SH-SY5Y (cell line): ENCODE results near the gene CRYBG3.

ENCODE experiments used
- GATA2 ChIP-seq: IDR thresholded peaks from 2 replicates; pipeline ENCODE4 v1.6.1; 2011; ENCODE audit warnings: mild to moderate bottlenecking, low read depth, low read length
- GATA3 ChIP-seq: IDR thresholded peaks from 2 replicates; pipeline ENCODE4 v1.6.1; 2011; ENCODE audit warnings: low read depth, mild to moderate bottlenecking, low read length, moderate library complexity

DNA sequence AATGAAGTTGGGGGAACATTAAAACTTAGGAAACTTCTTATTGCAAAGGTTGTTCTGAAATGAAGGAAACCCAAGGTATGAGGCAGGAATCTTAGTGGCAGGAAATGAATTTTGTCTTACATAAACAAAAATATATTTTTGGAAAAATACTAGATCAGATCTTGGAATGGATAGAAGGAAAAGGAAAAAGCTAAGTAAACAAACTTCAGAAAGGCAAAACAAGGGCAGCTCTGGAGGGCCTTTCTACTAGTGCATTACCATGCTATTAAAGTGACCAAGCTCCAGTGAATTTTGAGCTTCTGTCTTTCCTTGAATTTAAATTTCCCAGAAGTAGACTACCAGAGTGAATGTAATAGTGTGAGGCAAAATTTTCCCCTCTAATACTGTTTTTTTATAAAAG is 43.7 kb upstream of the CRYBG3 start:
- TF ChIP-seq GATA2: no peak
- TF ChIP-seq GATA3: no peak
